ENCODE data around the gene KRT3.

GRCh38 chr12:52771505-52771904 lies 24.4 kb downstream of the KRT3 start:
- TF ChIP-seq POLR2A (IDR thresholded peaks at IDR 0.05; ENCODE audit: low read length) = no peak
- no peak for TF ChIP-seq GATA1 (IDR thresholded peaks at IDR 0.05; ENCODE audit: low read depth, low read length)

Data from erythroblast (primary cell).